Inferior parietal cortex (tissue), 1 donor: Measurements from ENCODE around the gene ABO.
"Not testable (repeated sequence)": the region's sequence is repeated elsewhere in the genome, so short reads cannot be mapped to it uniquely, and the experiment has no call there.

ENCODE experiments used
- DNase-seq: peaks from one replicate; pipeline ENCODE4 v3.0.0-alpha.2; 2016; ENCODE audit errors: extremely low spot score

ABO gene

DNA sequence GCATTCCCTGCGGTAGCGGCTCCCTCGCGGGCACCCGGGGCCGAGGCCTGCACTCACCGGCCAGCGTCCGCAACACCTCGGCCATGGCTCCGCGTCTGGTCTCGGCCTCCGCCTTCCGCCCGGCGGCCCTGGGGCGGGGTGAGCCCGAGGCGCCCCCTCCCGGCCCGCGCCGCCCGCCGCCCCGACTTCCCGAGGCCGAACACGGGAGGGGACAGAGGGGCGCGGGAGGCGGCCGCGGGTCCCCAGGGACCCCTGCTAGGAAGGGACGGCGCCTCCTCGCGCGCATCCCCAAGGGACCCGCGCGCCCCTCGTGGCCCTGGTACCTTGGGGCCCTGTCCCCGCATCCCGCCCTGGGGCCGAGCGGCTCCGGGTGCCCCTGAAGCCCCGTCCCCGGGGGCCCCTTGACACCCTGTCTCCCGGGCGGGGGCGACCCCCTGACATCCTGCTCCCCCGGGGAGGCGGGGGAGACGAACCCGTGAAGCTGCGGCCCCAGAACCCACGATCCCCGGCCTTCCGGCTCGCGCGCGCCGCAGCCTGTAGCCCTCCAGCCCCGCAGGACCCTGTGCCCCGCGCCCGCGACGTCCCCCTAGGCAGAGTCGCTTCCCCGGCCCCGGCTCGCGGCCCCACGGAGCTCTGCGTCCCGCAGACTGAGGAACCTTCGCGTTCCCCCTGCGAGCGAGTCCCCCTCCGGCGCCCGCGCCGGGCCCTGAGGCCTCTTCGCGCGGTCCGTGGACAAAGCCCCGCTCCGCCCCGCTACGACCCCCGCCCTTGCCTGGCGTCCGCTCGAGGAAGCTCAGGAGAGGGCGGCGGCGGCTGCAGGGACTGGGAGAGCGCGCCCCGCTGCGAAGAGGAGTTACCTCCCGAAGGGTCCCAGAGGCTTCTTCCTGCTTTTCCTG lies at the start of gene ABO:
ABO (minus strand) TSS at position 97 of the 896 bp plus-strand sequence.
- DNase-seq, result no peak

DNA sequence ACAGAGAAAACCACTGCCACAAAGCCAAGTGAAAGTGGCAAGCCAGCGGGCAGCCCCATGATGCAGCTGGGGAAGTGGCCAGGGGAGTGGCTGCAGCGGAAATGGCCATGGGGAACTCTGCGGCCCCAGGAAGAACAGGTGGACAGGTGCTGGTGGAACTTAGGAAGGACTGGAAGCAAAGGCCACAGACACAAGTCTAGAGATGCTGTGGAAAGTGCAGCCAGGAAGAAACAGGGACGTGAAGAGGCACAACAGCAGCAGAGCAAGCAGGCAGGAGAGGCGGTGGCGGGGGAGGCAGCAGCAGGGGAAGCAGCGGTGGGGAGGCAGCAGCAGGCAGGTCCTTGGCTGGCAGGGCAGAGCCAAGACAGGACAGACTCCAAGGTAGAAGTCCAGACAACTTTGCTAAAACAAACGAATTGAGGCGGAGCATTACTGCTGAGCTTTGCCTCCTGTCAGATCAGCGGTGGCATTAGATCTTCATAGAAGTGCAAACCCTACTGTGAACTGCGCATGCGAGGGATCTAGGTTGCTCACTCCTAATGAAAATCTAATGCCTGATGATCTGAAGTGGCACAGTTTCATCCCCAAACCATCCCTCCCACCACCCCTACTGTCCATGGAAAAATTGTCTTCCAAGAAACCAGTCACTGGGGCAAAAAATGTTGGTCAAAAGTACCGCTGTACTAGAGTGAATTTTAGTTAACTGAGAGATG lies 49.1 kb upstream of the ABO start:
- no peak for DNase-seq

DNA sequence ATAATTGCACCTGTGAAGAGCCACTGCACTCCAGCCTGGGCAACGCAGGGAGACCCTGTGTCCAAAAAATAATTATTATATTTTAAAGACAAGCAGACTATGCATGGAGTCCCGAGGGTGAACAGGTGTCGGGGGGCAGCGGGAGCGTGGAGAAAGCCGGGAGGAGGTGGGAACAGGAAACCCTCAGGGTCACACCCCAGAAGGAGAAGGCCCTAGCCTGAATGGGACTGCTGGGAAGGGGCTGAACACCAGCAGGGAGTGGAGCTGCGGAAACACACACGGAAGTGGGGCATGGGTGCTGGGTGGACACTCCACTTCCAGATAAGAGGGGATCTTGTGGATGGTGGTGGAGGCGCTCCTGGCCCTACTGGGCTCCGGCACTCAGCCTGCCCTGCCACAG lies 48.2 kb upstream of the ABO start:
- DNase-seq, result no peak

DNA sequence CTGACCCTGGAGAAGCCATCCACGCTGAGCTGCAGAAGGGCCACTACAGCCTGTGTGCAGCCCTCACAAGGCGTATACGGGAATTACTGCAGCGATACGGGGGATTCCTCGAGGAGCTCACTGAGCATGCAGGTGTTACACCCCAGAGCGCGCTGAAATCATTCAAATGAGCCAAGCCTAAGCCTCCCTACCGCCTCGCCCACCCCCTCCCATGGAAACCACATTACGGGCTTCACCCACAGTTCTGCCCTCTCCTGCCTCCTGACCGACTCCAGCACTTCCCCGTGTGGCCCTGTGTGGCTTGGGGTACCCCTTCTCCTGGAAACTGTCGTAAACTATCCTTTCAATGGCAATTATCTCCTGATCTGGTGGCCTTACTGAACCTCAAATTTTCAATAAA lies 47.7 kb upstream of the ABO start:
- no peak for DNase-seq

DNA sequence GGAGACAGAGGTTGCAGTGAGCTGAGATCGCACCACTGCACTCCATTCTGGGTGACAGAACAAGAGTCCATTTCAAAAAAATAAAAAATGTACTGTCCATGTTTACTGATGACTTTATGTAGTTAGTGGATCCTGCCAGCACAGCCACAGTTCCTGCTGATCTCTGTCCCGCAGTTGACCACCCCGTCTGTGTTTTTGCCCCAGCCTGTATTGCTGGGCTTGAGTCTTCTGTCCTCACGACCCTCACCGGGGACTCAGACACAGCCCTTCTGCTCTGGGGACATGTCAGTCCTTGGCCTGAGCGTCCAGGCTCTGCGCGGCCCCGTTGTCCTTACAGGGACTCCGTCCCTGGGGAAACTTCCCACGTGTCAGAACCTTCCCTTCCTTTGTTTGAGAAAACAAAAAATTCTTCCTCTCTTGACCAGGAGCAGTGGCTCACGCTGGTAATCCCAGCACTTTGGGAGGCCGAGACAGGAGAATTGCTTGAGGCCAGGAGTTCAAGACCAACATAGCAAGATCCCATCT lies 46.5 kb upstream of the ABO start:
- DNase-seq, result no peak

DNA sequence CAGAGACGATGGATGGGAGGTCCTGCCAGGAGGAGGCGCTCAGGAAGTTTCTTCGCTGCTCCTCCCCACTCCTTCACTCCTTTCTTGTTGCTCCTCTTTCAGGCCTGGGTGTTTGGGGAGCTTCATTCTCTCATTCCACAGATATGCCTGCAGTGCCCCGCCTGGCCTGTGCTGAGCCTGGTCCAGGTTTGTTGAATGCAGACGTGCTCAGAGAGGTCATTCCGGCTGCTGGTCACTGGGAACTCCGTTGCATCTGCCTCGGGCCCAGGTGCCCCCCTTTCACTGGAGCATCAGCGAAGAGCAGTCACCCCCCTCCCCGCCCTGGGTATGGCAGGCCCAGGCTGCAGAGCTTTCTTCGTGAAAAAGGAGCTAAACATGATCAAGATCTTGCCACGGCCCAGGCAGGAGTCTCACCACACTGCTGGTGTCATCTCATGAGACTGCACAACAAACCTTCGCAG lies 45.5 kb upstream of the ABO start:
- no peak for DNase-seq

DNA sequence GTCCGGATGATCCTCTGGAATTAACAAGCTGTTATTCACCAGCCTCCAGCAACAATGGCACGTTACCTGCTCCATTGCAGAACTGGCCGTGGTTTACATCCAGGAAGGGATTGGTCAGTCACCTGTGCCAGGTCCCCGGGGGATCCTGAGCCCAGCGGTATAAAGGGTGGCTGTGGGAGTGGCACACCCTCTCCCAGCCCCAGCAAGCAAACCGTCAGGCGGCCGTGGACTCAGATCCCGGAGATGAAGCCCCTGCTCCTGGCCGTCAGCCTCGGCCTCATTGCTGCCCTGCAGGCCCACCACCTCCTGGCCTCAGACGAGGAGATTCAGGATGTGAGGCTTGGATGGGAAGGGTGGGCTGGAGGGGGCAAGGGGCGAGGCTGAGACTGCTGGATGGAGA lies 42.5 kb upstream of the ABO start:
- not testable (repeated sequence) for DNase-seq

DNA sequence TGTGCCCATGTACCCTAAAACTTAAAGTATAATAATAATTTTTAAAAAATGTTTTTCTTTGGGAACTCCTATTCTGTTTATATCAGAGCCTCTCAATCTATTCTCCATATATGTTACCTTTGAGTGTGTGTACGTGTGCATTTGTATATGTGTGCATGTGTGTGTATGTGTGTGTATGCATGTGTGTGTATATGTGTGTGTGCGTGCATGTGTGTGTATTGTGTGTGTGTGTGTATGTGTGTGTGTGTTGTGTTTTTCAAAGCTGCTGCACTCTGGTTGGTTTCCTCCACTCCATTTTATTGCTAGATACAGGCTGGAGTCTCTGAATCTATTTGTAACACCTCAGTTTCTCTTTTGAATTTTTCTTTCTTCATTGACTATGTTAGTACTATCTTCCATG lies 41.0 kb upstream of the ABO start:
- no peak for DNase-seq

DNA sequence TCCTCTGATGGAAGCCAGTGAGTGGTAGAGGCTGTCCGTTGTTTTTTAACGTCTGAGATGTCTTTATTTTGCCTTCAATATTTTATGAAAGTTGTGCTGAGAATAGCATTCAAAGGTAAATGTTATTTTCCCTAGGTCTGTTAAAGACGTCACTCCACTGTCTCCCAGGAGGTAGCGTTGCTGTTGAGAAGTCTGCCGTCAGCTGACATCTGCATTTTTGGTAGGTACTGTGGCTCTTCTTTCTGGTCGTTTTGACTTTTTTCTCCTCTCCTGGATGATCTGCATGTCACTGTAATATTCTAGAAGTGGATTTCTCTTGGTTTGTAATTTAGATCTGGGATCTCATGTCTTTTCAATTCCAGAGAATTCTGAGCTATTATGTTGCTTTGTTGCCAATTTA lies 34.6 kb upstream of the ABO start:
- no peak for DNase-seq

DNA sequence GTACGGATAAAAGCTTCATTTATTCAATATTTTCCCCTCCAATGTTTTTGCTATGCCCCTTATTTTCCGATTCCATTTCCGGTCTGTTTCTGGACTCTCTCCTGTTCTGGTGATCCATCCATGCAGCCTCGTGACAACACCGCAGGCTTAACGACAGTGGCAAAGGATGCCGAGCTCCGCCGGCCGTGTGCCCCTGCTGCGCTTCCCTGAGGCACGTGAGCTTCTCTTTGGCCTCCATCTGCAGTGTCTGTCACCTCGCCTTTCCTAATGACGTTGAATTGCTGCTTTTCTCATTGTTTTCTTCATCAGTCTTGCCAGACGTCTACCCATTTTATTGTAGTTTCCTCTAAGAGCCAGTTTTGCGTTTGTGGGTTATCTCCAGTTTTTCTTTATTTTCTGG lies 32.3 kb upstream of the ABO start:
- DNase-seq, result no peak

DNA sequence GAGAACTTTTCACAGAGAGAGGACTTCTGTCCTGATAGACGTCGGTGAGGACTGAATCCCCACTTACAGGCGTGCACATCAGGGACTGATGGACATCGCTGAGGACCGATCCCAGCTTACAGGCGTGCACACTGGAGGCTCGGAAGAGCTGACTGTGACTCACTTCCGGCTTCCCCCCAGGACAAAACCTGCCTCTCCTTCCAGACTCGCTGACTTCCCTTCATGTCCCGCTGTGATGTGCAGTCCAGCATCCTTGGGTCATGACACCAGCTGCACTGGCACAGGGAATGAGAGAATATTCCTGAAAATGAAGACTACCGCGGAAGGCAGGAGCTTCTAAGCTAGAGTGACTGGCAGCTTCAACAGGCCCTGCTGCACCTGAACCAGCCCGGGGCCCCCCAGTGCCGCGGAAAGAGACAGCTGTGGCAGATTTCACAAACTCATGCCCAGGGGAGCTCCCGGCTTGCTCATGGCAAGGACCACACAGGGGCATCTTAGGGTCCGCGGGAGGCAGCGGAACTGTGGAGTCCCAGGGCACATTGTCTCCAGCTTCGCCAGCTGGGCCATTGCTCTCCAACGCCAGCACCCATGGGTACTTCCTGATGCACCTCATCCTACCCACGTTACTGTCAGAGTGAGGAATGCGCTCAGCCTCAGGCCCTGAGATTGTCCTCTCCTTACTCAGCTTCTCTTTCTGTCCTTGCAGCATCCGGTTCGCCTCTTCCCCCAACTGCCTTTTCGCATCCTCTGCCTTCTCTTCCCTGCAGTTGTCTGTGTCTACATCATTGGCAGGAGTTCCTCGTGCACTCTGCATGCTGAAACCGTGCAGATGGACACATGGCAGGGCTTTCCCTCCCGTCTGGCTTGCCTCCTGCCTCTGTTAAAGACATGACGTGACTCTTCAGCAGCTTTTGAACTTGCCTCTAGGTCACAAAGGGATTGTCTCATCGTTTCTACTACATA lies 31.5 kb upstream of the ABO start:
- DNase-seq, result no peak

DNA sequence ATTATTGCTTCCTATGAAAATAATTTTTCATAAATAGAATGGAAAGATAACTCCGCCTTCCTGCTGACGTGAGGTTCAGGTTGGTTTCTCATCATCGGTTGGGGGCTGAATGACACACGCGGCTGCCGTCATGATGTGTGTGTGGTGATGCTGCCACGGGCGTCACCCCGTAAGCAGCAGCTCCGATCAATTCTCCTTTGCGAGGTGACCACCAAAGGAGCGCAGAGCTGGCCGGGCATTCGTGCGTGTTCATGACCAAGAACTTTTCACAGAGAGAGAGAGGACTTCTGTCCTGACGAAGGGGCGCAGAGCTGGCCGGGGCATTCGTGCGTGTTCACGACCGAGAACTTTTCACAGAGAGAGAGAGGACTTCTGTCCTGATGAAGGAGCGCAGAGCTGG lies 30.7 kb upstream of the ABO start:
- DNase-seq, result no peak

DNA sequence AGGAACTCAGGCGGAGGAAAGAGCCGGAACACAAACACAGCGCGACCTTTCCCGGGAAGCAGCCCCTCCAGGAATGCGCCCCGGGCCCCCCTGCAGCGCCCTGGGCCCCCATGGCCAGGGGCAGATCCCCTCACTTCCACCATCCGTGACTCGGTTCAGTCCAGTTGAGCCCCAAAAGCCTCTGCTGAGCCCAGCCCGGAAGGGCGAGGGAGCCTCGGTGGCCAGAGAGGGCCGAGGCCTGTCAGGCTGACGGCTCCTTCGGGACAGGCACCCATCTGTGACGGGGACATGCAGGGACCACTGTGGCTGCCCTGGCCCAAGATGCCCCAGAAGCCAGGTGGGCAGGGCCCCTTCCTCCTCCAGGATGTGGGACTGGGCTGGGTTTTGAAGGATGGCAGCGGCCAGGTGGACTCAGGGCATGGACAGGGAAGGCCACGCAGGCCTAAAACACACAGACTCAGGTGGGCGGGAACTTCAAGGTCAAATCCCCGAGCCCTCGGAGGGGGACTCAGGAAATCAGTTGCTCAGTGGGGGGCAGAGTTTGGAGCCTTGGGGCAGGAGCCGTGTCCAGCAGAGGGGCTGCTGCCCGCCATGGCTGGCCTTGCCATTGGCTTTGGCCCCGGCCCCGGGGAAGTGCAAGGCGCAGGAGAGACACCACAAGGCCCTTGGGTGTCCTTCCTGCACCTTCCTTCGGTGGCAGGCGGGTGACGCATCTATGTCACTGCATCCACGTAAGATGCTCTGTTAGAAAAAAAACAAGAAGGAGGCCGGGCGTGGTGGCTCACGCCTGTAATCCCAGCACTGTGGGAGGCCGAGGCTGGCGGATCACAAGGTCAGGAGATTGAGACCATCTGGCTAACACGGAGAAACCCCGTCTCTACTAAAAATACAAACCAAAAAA lies 29.7 kb upstream of the ABO start:
- no peak for DNase-seq

DNA sequence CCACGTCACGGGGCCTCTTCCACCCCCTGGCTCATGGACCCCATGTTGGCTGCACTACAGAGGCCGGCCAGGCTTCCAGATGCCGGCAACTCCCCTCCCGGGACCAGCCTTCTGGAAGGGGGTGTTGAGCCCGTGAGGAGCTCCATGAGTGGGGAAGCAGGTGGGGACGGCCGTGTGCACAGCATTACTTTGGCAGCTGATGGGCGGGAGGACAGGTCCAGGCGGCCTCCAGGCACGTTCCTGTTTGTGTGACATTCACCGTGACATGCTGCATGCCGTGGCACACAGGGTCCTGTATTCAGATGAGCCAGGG lies 29.1 kb upstream of the ABO start:
- DNase-seq, result no peak

DNA sequence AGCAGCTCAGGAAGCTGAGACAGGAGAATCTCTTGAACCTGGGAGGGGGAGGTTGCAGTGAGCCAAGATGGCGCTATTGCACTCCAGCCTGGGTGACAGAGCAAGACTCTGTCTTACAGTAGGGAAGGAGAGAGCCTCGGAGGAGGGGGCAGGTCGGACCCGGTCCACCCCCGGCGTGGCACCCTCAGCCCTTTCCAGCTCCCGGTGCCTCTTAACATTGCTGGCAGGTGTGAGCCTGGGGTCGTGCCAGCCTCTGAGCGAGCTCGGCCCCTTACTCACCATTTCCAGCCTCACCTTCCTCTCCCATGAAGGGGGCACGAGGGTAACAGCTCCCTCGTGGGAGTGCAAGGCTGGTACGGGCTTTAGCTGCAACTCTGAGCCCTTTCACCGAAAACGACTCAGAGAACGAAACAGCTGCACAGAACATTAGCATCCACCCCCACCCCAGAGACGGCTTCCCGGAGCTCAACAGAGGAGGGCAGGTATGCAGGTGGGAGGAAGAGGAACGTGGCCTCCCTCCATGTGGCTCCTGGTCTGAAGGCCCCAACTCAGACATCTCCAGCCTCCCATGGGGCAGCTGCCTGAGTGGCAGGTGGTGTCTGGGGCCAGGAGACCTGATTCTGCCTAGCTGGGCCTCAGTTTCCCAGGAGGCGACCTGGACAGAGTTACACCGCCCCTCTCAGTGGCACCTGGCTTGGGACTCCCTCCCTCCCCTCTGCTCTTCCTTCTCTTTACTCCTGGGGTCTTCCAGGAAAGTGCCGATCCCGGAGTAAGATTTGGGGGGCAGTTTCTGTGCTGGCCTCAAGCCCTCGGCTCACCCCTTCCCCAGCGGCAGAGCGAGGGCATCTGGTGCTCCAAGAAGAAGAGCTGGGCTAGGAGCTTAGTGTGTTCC lies 28.5 kb upstream of the ABO start:
- DNase-seq, result no peak

DNA sequence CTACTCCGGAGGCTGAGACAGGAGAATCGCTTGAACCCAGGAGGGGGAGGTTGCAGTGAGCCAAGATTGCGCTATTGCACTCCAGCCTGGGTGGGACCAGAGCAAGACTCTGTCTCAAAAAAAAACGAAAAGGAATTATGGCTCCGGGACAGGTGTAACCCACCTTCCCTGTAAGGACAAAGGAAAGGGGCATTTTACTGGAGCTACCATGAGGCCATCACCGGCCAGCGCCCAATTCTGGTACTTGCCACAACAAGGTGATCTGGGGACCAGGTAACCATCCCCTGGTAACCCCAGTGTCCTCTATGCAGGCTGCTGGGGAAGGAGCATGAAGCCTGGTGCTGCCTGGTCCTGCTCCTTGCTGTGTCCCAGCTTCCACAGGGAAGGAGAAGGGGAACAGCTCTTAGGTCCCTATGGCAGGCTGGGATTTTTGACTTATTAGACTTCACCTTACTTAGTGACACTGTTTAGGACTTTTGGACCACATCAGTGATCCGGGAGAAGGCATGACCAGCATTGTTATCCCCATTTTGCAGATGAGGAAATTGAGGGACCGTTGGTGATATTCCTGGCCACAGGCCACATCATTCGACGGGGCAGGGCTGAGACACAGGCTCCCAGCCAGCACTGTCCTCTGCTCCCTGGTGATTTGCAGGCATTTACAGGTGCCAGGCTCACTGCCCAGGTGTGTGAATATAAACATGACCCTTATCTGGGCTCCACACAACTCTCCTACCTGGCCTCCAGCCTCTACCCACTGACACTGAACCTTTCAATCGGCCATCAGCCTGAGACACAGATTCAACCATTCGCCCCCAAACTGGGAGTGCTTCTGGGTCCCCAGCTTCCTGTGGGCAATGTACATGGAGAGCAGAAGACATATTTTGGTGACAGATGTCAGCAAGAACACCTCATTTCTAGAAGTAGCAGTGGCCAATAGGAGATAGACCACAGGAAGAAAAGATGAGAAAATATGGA lies 26.5 kb upstream of the ABO start:
- DNase-seq, result no peak

DNA sequence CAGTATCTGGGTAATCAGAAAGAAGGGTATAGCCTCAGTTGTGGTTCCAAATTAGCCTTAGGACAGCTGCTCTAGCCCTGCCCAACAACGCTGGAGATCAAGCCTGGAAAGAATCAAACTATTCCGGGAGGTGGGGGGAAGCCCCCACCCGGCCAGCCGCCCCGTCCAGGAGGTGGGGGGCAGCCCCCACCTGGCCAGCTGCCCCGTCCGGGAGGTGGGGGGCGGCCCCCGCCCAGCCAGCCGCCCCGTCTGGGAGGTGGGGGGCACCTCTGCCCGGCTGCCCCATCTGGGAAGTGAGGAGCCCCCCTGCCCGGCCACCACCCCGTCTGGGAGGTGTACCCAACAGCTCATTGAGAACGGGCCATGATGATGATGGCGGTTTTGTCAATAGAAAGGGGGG lies 25.0 kb upstream of the ABO start:
- DNase-seq, result not testable (repeated sequence)

DNA sequence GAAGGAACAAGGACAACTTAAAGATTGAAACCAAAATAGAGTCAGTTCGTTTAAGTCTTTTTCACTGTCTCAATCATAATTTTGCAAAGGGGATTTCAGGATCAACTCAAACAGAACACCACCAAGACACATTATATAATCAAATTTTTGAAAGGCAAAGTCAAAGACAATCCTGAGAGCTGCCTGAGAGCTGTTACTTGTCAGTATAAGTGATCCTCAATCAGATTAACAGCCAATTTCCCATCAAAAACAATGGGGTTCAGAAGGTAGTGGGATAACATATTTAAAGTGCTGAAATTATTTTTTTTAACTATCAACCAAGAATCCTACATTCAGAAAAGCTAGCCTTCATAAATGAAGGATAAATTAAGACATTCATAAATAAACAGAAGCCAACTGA lies 19.3 kb upstream of the ABO start:
- DNase-seq, result no peak
